Vagina (tissue), 2 donors: ENCODE data around the gene MBP. TPM values are rescaled to one million over a fixed set of nuclear protein-coding genes. Genes with fewer than 3 reads are reported as not detected.

Source experiments
- DNase-seq, 2 donors: peaks; one replicate each; pipeline ENCODE4 v3.0.0-alpha.2; 2017; ENCODE audit errors: extremely low spot score in 2 of 2
- H3K27ac ChIP-seq: fragments of 200-600 bp; sonication (generic); one replicate; pipeline ENCODE4 v1.5.1; 2019
- H3K27me3 ChIP-seq: fragments of 200-600 bp; sonication (generic); one replicate; pipeline ENCODE4 v1.5.1; 2019
- H3K36me3 ChIP-seq, 2 donors: fragments of 200-600 bp; sonication (generic); one replicate each; pipeline ENCODE4 v1.5.1; 2017 to 2019
- H3K4me1 ChIP-seq: fragments of 200-600 bp; sonication (generic); one replicate; pipeline ENCODE4 v1.5.1; 2019
- H3K4me3 ChIP-seq, 2 donors: fragments of 200-600 bp; sonication (generic); 1 replicate in 1 of 2; 2 replicates in 1 of 2; pipeline ENCODE4 v1.5.1; 2016 to 2019
- H3K9me3 ChIP-seq: fragments of 200-600 bp; sonication (generic); one replicate; pipeline ENCODE4 v1.5.1; 2019
- CTCF ChIP-seq, 3 experiments: fragments of 450-650 bp in 2 of 3; fragments of 200-600 bp in 1 of 3; sonication (generic) in 1 of 3; IDR thresholded peaks; one replicate each; pipeline ENCODE4 v1.5.1; 2017 to 2019; ENCODE audit warnings: antibody characterized with exemption in 3 of 3, mild to moderate bottlenecking in 2 of 3, moderate library complexity in 2 of 3
- POLR2A ChIP-seq, 2 donors: fragments of 450-650 bp; IDR thresholded peaks; one replicate each; pipeline ENCODE4 v1.6.1; 2017; ENCODE audit warnings: antibody characterized with exemption in 2 of 2, mild to moderate bottlenecking in 2 of 2, moderate library complexity in 2 of 2
- POLR2AphosphoS5 ChIP-seq, 2 donors: sonication (generic); formaldehyde crosslinking; IDR thresholded peaks; one replicate each; pipeline ENCODE4 v1.9.0; 2017; ENCODE audit warnings: antibody characterized with exemption in 2 of 2, mild to moderate bottlenecking in 2 of 2, low read depth in 1 of 2; ENCODE audit not compliant: insufficient read depth in 1 of 2
- intact Hi-C: fragments of 100-400 bp; cut with DNase I; formaldehyde crosslinking; loops from one replicate; pipeline ENCODE4 v1.15.1; 2023
- total RNA-seq: library from RNA; depleted of rRNA; stranded (reverse); fragments of >200 nt; gene quantifications from one replicate; pipeline ENCODE4 v1.2.3, GENCODE V29; 2016

Gene MBP
- total RNA-seq, 1 donor from 2014 or later = 33.6 TPM

- intact Hi-C loops = no loop called here
- TF ChIP-seq POLR2A (IDR thresholded peaks at IDR 0.05) = no peak
- no peak for TF ChIP-seq CTCF (IDR thresholded peaks at IDR 0.05)
- no peak for TF ChIP-seq POLR2AphosphoS5 (IDR thresholded peaks at IDR 0.05; ENCODE audit: insufficient read depth in 1 of 2, low read depth in 1 of 2)
- no peak overlapping the region for H3K4me3 ChIP-seq
- no peaks in the 10 kb centered on the region for H3K9me3 ChIP-seq
- peak overlapping the region; percentile 84 for H3K27ac ChIP-seq
- H3K27me3 ChIP-seq = no peaks in the 10 kb centered on the region
- H3K36me3 ChIP-seq = no peaks in the 10 kb centered on the region
- DNase-seq = no peak
- H3K4me1 ChIP-seq = peaks cover 74% of the 10 kb centered on the region
Observed at GRCh38 chr18:77084688-77085035, 47.9 kb downstream of the MBP start.

GRCh38 chr18:77082316-77082955, 50.1 kb downstream of the MBP start:
- TF ChIP-seq POLR2A (IDR thresholded peaks at IDR 0.05) (no peak), POLR2AphosphoS5 (IDR thresholded peaks at IDR 0.05; ENCODE audit: insufficient read depth in 1 of 2, low read depth in 1 of 2) (no peak), CTCF (IDR thresholded peaks at IDR 0.05) (no peak)
- intact Hi-C loops = no loop called here
- H3K9me3 ChIP-seq = no peaks in the 10 kb centered on the region
- H3K36me3 ChIP-seq = no peaks in the 10 kb centered on the region
- H3K27me3 ChIP-seq = no peaks in the 10 kb centered on the region
- DNase-seq = peak in 1 of 2 donors; percentile 83
- H3K27ac ChIP-seq = peak overlapping the region; percentile 33
- H3K4me3 ChIP-seq = no peak overlapping the region
- H3K4me1 ChIP-seq = peaks cover 76% of the 10 kb centered on the region

GRCh38 chr18:77081390-77081778, 51.2 kb downstream of the MBP start:
- no peak for DNase-seq
- no peaks in the 10 kb centered on the region for H3K27me3 ChIP-seq
- intact Hi-C loops = no loop called here
- no peaks in the 10 kb centered on the region for H3K9me3 ChIP-seq
- H3K4me3 ChIP-seq = no peak overlapping the region
- H3K36me3 ChIP-seq = no peaks in the 10 kb centered on the region
- peaks cover 65% of the 10 kb centered on the region for H3K4me1 ChIP-seq
- peak overlapping the region; percentile 11 for H3K27ac ChIP-seq
- TF ChIP-seq CTCF (IDR thresholded peaks at IDR 0.05) (no peak), POLR2AphosphoS5 (IDR thresholded peaks at IDR 0.05; ENCODE audit: insufficient read depth in 1 of 2, low read depth in 1 of 2) (no peak), POLR2A (IDR thresholded peaks at IDR 0.05) (no peak)

GRCh38 chr18:77079954-77080682, 52.5 kb downstream of the MBP start:
- no peaks in the 10 kb centered on the region for H3K36me3 ChIP-seq
- H3K4me1 ChIP-seq = peaks cover 52% of the 10 kb centered on the region
- no peaks in the 10 kb centered on the region for H3K27me3 ChIP-seq
- TF ChIP-seq CTCF (IDR thresholded peaks at IDR 0.05) (no peak), POLR2AphosphoS5 (IDR thresholded peaks at IDR 0.05; ENCODE audit: insufficient read depth in 1 of 2, low read depth in 1 of 2) (no peak), POLR2A (IDR thresholded peaks at IDR 0.05) (no peak)
- no peak overlapping the region for H3K4me3 ChIP-seq
- intact Hi-C loops = no loop called here
- no peak for DNase-seq
- peak overlapping the region; percentile 35 for H3K27ac ChIP-seq
- no peaks in the 10 kb centered on the region for H3K9me3 ChIP-seq

GRCh38 chr18:77079088-77079487, 53.5 kb downstream of the MBP start:
- intact Hi-C loops = no loop called here
- no peaks in the 10 kb centered on the region for H3K36me3 ChIP-seq
- no peak for DNase-seq
- peaks cover 42% of the 10 kb centered on the region for H3K4me1 ChIP-seq
- no peaks in the 10 kb centered on the region for H3K27me3 ChIP-seq
- peak overlapping the region; percentile 79 for H3K27ac ChIP-seq
- no peak overlapping the region for H3K4me3 ChIP-seq
- TF ChIP-seq POLR2AphosphoS5 (IDR thresholded peaks at IDR 0.05; ENCODE audit: insufficient read depth in 1 of 2, low read depth in 1 of 2) (no peak), CTCF (IDR thresholded peaks at IDR 0.05) (no peak)
- H3K9me3 ChIP-seq = no peaks in the 10 kb centered on the region
